ES-I3 (cell line): Measurements from ENCODE around the gene INO80E.

Experiments used
- H3K36me3 ChIP-seq: 2 replicates; pipeline ENCODE4 v1.6.1; 2013; ENCODE audit warnings: mild to moderate bottlenecking, low read length, control low read depth, moderate library complexity; ENCODE audit not compliant: insufficient read depth
- H3K4me1 ChIP-seq: 2 replicates; pipeline ENCODE4 v1.6.1; 2013; ENCODE audit warnings: mild to moderate bottlenecking, control low read depth, low read length; ENCODE audit not compliant: insufficient read depth
- H3K9ac ChIP-seq: 2 replicates; pipeline ENCODE4 v1.6.1; 2013; ENCODE audit warnings: low read depth, mild to moderate bottlenecking, low read length, moderate library complexity
- H3K9me3 ChIP-seq: 2 replicates; pipeline ENCODE4 v1.6.1; 2013; ENCODE audit warnings: mild to moderate bottlenecking, low read length, moderate library complexity; ENCODE audit not compliant: control insufficient read depth, insufficient read depth

INO80E gene

DNA sequence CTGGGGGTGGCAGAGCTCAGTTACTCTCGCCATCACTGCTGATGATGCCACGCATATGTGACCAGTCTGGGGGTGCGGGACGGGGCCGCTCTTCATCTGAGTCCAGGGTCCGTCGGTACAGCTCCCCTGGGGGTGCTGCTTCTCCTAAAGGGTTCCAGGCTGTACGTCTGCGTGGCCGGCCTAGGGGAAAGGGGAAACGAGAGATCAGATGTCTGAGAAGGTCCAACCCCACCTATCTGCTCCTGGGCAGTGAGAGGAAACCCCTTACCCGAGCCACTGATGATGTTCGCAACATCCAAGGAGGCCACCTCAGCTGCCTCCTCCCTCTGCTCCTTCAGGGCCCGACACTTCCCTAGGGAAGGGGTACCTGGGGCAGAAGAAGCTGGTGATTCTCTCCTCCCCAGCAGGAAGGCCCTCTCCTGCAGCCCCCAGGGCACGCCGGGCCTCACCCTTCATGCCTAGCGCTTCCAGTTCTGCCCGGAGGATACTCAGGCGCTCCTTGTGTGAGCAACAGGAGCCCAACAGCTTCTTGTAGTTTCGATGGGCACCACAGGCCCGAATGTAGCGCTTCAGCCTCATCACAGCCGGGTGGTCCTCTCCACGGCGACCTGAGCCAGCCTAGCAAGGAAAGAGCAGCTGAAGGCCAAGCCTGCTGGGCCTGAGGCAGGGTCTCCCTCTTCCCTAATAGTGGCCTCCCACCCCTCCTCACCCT is 2.7 kb upstream of the INO80E start:
- no peak overlapping the region for H3K9ac ChIP-seq
- H3K36me3 ChIP-seq = peaks cover 4% of the 10 kb centered on the region; the same call in 1 of the 2 replicates
- H3K9me3 ChIP-seq = no peaks in the 10 kb centered on the region
- no peaks in the 10 kb centered on the region; the same call in 1 of the 2 replicates for H3K4me1 ChIP-seq

DNA sequence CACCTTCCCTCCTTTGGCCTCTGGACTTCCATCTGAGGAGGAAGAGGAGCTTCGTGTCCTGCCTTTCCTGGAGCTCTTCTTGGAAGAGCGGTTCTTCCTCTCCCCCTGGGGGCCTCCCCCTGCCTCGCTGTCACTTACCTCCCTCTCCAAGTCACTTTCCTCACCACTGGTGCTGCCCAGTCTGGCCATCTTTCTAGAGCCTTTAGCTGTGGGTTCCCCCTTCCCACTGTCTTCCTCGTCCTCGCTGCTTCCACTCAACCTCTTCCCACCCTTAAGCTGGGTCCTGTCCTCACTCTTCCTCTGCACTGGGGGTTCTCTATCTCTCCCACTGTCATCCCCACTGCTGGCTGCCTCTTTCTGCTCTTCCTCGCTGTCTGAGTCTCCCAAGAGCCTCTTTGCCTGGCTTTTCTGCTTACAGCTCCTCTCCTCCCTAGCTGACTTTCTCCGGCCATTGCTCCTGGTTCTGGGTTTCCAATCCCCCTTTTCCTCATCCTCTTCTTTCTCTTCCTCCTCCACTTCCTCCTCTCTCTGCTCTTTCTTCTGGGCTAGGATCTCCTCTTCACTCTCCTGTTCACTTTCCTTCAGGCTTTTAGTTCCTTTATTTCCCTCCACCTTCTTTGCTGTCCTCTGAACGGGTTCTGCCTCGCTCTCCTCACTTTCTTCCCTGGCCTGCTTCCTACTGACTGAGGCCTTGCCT is 2.0 kb upstream of the INO80E start:
- H3K36me3 ChIP-seq = peaks cover 4% of the 10 kb centered on the region; the same call in 1 of the 2 replicates
- no peaks in the 10 kb centered on the region; the same call in 1 of the 2 replicates for H3K4me1 ChIP-seq
- no peak overlapping the region for H3K9ac ChIP-seq
- no peaks in the 10 kb centered on the region for H3K9me3 ChIP-seq

- H3K9ac ChIP-seq = peak overlapping the region; percentile 65
- H3K36me3 ChIP-seq = peaks cover 4% of the 10 kb centered on the region; the same call in 1 of the 2 replicates
- no peaks in the 10 kb centered on the region for H3K9me3 ChIP-seq
- no peaks in the 10 kb centered on the region; the same call in 1 of the 2 replicates for H3K4me1 ChIP-seq
Observed at GRCh38 chr16:29994600-29995323, 1.3 kb upstream of the INO80E start.

- Histone ChIP-seq H3K36me3 (peaks cover 4% of the 10 kb centered on the region; the same call in 1 of the 2 replicates), H3K4me1 (no peaks in the 10 kb centered on the region; the same call in 1 of the 2 replicates), H3K9ac (peak within 1 kb of the TSS; percentile 65), H3K9me3 (no peaks in the 10 kb centered on the region)
Observed at GRCh38 chr16:29995324-29995910, 624 bp upstream of the INO80E start, which contains the start of gene HIRIP3. Gene HIRIP3, minus strand, starts transcription at chr16:29995617. Its CDS starts 12 bp downstream, at chr16:29995605.

DNA sequence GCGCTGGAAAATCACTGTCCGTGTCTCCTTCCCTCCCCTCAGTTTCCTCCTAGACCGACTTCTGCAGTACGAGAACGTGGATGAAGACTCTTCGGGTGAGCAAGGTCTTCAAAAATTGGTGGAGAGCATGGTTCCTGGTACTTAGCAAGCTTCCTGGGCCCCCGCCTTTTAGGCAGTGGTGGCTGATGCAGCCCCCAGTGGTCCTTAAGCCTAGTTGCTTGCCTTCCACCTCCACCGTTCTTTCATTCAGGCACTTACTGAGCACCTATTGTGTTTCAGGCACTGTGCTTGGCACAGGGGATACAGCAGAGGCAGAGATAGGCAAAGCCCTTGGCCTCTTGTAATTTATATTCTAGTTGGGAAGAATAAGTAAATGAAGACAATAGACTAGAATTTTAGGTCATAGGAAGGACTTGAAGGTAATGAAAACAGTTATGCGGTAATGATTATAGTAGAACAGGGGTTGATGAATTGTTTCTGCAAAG is 767 bp downstream of the INO80E start:
- no peaks in the 10 kb centered on the region for H3K9me3 ChIP-seq
- H3K4me1 ChIP-seq = no peaks in the 10 kb centered on the region; the same call in 1 of the 2 replicates
- H3K36me3 ChIP-seq = peaks cover 4% of the 10 kb centered on the region; the same call in 1 of the 2 replicates
- H3K9ac ChIP-seq = peak overlapping the region; percentile 65

GRCh38 chr16:29999605-30000004 is 3.6 kb downstream of the INO80E start:
- Histone ChIP-seq H3K4me1 (no peaks in the 10 kb centered on the region; the same call in 1 of the 2 replicates), H3K36me3 (no peaks in the 10 kb centered on the region; the same call in 1 of the 2 replicates), H3K9ac (no peak overlapping the region), H3K9me3 (no peaks in the 10 kb centered on the region)

DNA sequence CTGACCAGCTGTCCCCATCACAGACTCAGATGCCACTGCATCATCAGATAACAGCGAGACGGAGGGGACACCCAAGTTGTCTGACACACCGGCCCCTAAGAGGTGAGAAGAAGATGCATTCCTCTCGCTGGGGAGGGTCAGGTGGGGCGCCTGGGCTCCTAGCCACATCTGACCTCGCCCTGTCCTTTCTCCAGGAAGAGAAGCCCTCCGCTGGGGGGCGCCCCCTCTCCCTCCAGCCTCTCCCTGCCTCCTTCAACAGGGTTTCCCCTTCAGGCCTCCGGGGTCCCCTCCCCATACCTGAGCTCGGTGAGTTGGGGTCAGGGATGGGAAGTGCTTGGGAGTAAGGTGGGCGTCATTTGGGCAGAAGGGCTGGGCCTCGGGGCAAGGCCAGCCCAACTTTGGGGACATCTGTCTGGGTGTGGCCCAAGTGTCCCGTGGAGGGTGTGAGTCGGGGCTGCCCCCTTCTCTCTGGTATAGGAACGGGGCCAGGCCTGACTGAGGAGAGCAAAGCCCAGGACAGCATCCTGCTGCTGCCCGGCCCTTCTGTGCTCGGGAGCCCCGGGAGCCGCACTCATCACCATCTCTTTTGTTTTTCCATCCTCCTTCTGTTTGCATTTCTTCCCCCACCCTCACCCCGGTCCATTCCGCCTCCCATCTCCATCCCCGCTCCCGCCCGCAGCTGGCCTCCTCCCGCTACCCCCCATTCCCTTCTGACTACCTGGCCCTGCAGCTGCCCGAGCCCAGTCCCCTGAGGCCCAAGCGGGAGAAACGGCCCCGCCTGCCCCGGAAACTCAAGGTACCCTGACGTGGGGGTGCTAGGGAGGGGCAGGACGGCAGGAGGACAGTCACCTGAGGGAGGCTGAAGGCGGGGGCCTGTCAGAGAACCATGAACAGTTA is 4.9 kb downstream of the INO80E start:
- Histone ChIP-seq H3K9me3 (no peaks in the 10 kb centered on the region), H3K36me3 (no peaks in the 10 kb centered on the region; the same call in 1 of the 2 replicates), H3K4me1 (no peaks in the 10 kb centered on the region), H3K9ac (peak overlapping the region; percentile 3; the same call in 1 of the 2 replicates)

DNA sequence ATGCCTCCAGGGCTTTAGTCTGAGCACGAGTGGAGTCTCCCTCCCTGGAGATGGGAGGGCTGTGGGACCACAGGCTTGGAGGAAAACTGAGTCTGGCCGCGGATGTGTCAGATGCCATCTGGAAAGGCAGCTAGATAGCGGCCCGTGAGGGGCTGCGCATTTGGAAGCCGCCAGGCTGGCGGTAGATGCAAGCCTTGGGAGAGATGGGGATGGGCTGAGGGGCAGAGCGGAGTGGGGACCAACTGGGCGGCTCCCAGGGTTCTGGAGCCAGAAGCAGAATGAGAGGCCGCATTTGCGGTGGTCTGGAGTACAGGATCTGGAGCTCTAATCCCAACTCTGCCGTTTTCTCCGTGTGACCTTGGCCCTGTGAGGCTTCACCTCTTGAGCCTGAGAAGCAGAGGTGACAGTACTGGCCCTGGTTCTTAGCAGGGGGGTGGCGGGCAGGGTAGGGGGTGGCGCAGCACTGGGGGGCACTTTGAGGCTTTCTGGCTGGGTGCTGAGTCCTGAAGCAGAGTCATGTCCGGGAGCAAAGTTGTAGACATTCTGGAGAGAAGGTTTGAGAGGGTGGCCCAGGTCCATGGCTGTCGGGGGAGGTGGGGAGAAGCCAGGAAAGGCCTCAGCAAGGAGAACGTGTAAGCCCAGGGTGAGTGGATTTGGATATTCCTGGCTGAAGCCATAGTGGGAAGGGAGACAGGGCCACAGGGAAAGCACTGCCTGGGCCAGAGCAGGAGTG is 6.7 kb downstream of the INO80E start:
- Histone ChIP-seq H3K36me3 (no peaks in the 10 kb centered on the region; the same call in 1 of the 2 replicates), H3K4me1 (no peaks in the 10 kb centered on the region), H3K9me3 (no peaks in the 10 kb centered on the region), H3K9ac (no peak overlapping the region)

GRCh38 chr16:30003670-30004423 is 7.8 kb downstream of the INO80E start:
- no peaks in the 10 kb centered on the region; the same call in 1 of the 2 replicates for H3K36me3 ChIP-seq
- H3K9ac ChIP-seq = no peak overlapping the region
- H3K9me3 ChIP-seq = no peaks in the 10 kb centered on the region
- no peaks in the 10 kb centered on the region for H3K4me1 ChIP-seq

DNA sequence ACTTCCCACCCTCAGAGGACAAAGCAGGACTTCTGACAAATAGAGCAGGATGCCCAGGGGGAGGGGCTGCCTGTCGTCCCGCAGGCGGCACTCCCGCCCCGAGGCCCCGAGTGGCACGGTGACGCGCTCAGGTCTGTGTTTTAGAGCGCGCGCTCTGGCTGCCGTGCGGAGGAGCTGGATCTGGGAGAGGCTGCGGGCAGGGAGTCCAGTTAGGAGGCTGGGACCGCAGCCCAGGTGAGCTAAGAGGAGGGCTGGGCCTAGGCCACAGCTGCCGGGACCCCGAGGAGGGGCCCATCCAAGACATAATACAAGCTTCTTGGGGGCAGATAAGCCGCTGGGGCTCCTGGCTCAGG is 8.4 kb downstream of the INO80E start:
- Histone ChIP-seq H3K4me1 (no peaks in the 10 kb centered on the region; the same call in 1 of the 2 replicates), H3K9me3 (no peaks in the 10 kb centered on the region), H3K9ac (no peak overlapping the region)

DNA sequence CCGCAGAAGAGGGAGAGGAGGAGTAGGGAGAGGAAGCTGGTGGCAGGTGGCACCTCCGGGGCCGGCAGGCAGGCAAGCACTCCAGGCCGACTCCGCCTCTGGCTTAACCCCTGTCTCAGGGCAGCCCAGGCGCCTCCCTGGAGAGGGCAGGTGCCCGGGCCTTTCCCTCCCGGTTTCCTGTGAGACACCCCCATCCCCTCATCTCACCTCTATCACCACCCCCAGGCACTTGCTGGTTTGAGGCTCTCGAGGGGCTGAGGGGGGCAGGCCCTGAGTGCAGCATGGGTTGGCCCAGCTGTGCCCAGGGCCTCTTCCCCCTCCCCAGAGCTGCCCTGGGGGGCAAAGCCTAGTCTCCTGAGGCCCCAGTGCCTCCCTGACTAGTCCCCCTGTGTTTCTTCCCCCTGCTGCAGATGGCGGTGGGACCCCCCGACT is 8.8 kb downstream of the INO80E start:
- no peak overlapping the region for H3K9ac ChIP-seq
- no peaks in the 10 kb centered on the region for H3K9me3 ChIP-seq
- no peaks in the 10 kb centered on the region; the same call in 1 of the 2 replicates for H3K4me1 ChIP-seq
- no peaks in the 10 kb centered on the region; the same call in 1 of the 2 replicates for H3K36me3 ChIP-seq

More for the DNA sequence above, 8.4 kb downstream of the INO80E start:
- H3K36me3 ChIP-seq = no peaks in the 10 kb centered on the region; the same call in 1 of the 2 replicates
